ENCODE measurements around the gene OPCML. TPM values are rescaled to one million over a fixed set of nuclear protein-coding genes. Genes with fewer than 3 reads are reported as not detected.

OPCML gene
- total RNA-seq, 1 donor from 2014 or later: 0.61 TPM

GRCh38 chr11:132447761-132448160, 1084.5 kb downstream of the OPCML start:
- Mint-ChIP-seq H3K27me3 (ENCODE audit: unreplicated experiment) (peaks cover 3% of the 10 kb centered on the region), H3K4me1 (ENCODE audit: low read depth, unreplicated experiment) (no peaks in the 10 kb centered on the region), H3K27ac (ENCODE audit: unreplicated experiment) (no peak overlapping the region), H3K9me3 (ENCODE audit: unreplicated experiment) (peaks cover 2% of the 10 kb centered on the region), H3K4me3 (ENCODE audit: unreplicated experiment) (no peak overlapping the region), H3K36me3 (ENCODE audit: unreplicated experiment) (no peaks in the 10 kb centered on the region)
- TF ChIP-seq, protein P1, sequence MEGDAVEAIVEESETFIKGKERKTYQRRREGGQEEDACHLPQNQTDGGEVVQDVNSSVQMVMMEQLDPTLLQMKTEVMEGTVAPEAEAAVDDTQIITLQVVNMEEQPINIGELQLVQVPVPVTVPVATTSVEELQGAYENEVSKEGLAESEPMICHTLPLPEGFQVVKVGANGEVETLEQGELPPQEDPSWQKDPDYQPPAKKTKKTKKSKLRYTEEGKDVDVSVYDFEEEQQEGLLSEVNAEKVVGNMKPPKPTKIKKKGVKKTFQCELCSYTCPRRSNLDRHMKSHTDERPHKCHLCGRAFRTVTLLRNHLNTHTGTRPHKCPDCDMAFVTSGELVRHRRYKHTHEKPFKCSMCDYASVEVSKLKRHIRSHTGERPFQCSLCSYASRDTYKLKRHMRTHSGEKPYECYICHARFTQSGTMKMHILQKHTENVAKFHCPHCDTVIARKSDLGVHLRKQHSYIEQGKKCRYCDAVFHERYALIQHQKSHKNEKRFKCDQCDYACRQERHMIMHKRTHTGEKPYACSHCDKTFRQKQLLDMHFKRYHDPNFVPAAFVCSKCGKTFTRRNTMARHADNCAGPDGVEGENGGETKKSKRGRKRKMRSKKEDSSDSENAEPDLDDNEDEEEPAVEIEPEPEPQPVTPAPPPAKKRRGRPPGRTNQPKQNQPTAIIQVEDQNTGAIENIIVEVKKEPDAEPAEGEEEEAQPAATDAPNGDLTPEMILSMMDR (IDR thresholded peaks at IDR 0.05; ENCODE audit: partially characterized antibody, unreplicated experiment): no peak
- no peak for DNase-seq

DNA sequence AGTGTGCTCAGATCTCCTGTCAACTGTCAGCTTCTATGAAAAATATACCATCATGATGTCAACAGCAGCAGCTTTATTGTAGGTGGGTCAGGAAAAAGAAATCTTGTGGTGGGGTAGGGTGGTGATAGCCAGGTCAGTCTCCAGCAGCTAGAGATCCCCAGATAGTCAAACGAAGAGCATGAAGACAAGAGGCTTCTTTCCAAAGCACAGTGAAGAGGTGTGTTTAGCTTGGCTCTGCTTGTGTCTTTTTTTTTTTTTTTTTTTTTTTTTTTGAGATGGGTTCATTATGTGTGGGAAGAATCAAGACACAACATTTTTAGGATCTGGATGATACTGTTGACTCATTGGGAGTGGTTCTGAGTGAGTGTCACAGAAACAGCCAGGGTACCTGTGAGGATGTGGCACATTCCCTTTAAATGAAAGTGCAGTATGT, 1086.4 kb downstream of the OPCML start:
- Mint-ChIP-seq H3K4me3 (ENCODE audit: unreplicated experiment) (no peak overlapping the region), H3K4me1 (ENCODE audit: low read depth, unreplicated experiment) (no peaks in the 10 kb centered on the region), H3K27me3 (ENCODE audit: unreplicated experiment) (peaks cover 3% of the 10 kb centered on the region), H3K36me3 (ENCODE audit: unreplicated experiment) (no peaks in the 10 kb centered on the region), H3K27ac (ENCODE audit: unreplicated experiment) (no peak overlapping the region), H3K9me3 (ENCODE audit: unreplicated experiment) (peaks cover 2% of the 10 kb centered on the region)
- TF ChIP-seq, protein P1 (IDR thresholded peaks at IDR 0.05; ENCODE audit: partially characterized antibody, unreplicated experiment): no peak
- DNase-seq: no peak

DNA sequence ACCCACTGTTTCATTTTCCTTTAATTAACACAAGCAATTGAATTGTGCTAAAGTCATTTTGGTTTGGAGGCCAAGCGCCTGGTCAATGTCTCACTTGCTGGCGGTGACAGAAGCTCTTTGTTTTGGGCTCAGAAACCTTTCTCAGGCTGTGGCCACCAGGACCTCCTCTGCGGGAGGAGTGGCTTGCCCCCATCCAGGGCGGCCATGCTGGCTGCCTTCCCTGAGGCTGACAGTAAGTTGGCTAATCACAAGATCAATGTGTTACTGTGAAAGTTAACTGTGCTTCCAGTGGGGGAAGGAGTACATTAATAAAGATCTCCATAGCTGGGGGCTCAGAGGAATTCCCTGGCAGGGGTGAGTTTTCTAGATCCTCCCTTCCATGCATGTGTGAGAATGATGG, 1087.4 kb downstream of the OPCML start:
- peaks cover 2% of the 10 kb centered on the region for H3K9me3 Mint-ChIP-seq (ENCODE audit: unreplicated experiment)
- H3K27me3 Mint-ChIP-seq (ENCODE audit: unreplicated experiment): peaks cover 3% of the 10 kb centered on the region
- no peaks in the 10 kb centered on the region for H3K4me1 Mint-ChIP-seq (ENCODE audit: low read depth, unreplicated experiment)
- H3K4me3 Mint-ChIP-seq (ENCODE audit: unreplicated experiment): no peak overlapping the region
- H3K27ac Mint-ChIP-seq (ENCODE audit: unreplicated experiment): no peak overlapping the region
- no peaks in the 10 kb centered on the region for H3K36me3 Mint-ChIP-seq (ENCODE audit: unreplicated experiment)
- TF ChIP-seq, protein P1 (IDR thresholded peaks at IDR 0.05; ENCODE audit: partially characterized antibody, unreplicated experiment): no peak
- no peak for DNase-seq

- Mint-ChIP-seq H3K27me3 (ENCODE audit: unreplicated experiment) (peaks cover 3% of the 10 kb centered on the region), H3K4me1 (ENCODE audit: low read depth, unreplicated experiment) (no peaks in the 10 kb centered on the region), H3K27ac (ENCODE audit: unreplicated experiment) (no peak overlapping the region), H3K4me3 (ENCODE audit: unreplicated experiment) (no peak overlapping the region), H3K36me3 (ENCODE audit: unreplicated experiment) (no peaks in the 10 kb centered on the region), H3K9me3 (ENCODE audit: unreplicated experiment) (peaks cover 2% of the 10 kb centered on the region)
- no peak for DNase-seq
- TF ChIP-seq, protein P1 (IDR thresholded peaks at IDR 0.05; ENCODE audit: partially characterized antibody, unreplicated experiment): no peak
Observed at GRCh38 chr11:132439711-132440255, 1092.5 kb downstream of the OPCML start.

DNA sequence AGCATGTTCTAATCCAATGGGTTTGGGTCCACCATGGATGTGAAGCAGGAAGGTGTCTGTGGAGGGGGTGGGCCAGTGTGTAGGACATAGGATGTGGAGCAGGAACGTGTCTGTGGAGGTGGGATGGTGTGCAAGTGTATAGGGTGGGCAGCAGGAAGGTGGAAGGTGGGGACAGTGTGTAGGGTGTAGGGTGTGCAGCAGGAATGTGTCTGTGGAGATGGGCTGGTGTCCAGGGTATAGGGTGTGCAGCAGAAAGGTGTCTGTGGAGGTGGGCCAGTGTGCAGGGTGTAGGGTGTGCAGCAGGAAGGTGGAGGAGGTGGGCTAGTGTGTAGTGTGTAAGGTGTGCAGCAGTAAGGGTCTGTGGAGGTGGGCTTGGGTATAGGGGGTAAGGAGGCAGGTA, 1093.9 kb downstream of the OPCML start:
- H3K36me3 Mint-ChIP-seq (ENCODE audit: unreplicated experiment): no peaks in the 10 kb centered on the region
- peaks cover 3% of the 10 kb centered on the region for H3K27me3 Mint-ChIP-seq (ENCODE audit: unreplicated experiment)
- H3K27ac Mint-ChIP-seq (ENCODE audit: unreplicated experiment): no peak overlapping the region
- no peak overlapping the region for H3K4me3 Mint-ChIP-seq (ENCODE audit: unreplicated experiment)
- peaks cover 2% of the 10 kb centered on the region for H3K9me3 Mint-ChIP-seq (ENCODE audit: unreplicated experiment)
- TF ChIP-seq, protein P1 (IDR thresholded peaks at IDR 0.05; ENCODE audit: partially characterized antibody, unreplicated experiment): no peak
- no peak for DNase-seq
- H3K4me1 Mint-ChIP-seq (ENCODE audit: low read depth, unreplicated experiment): no peaks in the 10 kb centered on the region
